ENCODE results near the gene CCDC24. TPM values are rescaled to one million over a fixed set of nuclear protein-coding genes. Genes with fewer than 3 reads are reported as not detected.

The CCDC24 gene
- total RNA-seq, 1 experiment from 2014 or later = 11.8 TPM

- H3K9ac ChIP-seq (ENCODE audit: extremely low read depth, insufficient read length, low read length) = no peak overlapping the region
Observed at GRCh38 chr1:43997295-43997999, 6.0 kb downstream of the CCDC24 start.

More at GRCh38 chr1:43997295-43997999, 6.0 kb downstream of the CCDC24 start:
- no peak overlapping the region; the same call in 1 of the 2 replicates for H3K14ac ChIP-seq (ENCODE audit: insufficient read depth, low read length)
- no peaks in the 10 kb centered on the region for H3K79me2 ChIP-seq (ENCODE audit: insufficient read depth, low read length)
- H3K27me3 ChIP-seq (ENCODE audit: insufficient read depth, low read length) = no peaks in the 10 kb centered on the region
- H3K56ac ChIP-seq (ENCODE audit: insufficient read length, low read depth, low read length) = no peak overlapping the region
- no peak overlapping the region for H3K4ac ChIP-seq (ENCODE audit: low read depth, low read length)
- no peak overlapping the region for H2BK5ac ChIP-seq (ENCODE audit: insufficient read length, low read length)
- H3K18ac ChIP-seq (ENCODE audit: insufficient read length, low read depth, low read length) = no peak overlapping the region
- no peak for DNase-seq
- no peak overlapping the region for H4K5ac ChIP-seq (ENCODE audit: insufficient read length, low read depth, low read length)
- no peak overlapping the region for H4K8ac ChIP-seq (replicated peaks; ENCODE audit: insufficient read length, low read depth, low read length)
- no CpG with 5 or more reads among the region's 22 CpGs for WGBS (ENCODE audit: extremely low coverage, insufficient read length, low lambda C conversion rate)
- no peak overlapping the region for H2BK15ac ChIP-seq (ENCODE audit: low read depth, low read length)
- no peak overlapping the region for H3K4me2 ChIP-seq (ENCODE audit: insufficient read depth, insufficient read length, low read length)
- no peaks in the 10 kb centered on the region for H3K23me2 ChIP-seq (ENCODE audit: insufficient read length, low read depth, low read length, poor library complexity, severe bottlenecking)
- Mint-ChIP-seq H3K27ac (no peak overlapping the region), H3K4me1 (peaks cover 9 to 20% of the 10 kb centered on the region in 2 experiments; a peak in 3 of 4 replicates), H3K4me3 (no peak overlapping the region), H3K27me3 (ENCODE audit: low read depth) (peaks cover 2% of the 10 kb centered on the region), H3K36me3 (ENCODE audit: insufficient read depth in 1 of 3, low read depth in 3 of 3) (peaks cover 10 to 36% (median 27%) of the 10 kb centered on the region in 3 experiments; a peak in 6 of 7 replicates), H3K9me3 (no peaks in the 10 kb centered on the region)
- H4K91ac ChIP-seq (ENCODE audit: insufficient read length, low read depth, low read length) = no peak overlapping the region
- H2BK120ac ChIP-seq (ENCODE audit: low read depth, low read length, poor library complexity, severe bottlenecking) = no peak overlapping the region
- no peak overlapping the region for H2BK20ac ChIP-seq (ENCODE audit: low read depth, low read length, poor library complexity, severe bottlenecking)
- no peaks in the 10 kb centered on the region for H3K9me3 ChIP-seq (ENCODE audit: control insufficient read depth, low read depth, low read length)
- H3K27ac ChIP-seq (ENCODE audit: insufficient read length, low read depth, low read length) = no peak overlapping the region
- no peaks in the 10 kb centered on the region for H3K4me1 ChIP-seq (ENCODE audit: insufficient read depth, low read length)
- no peak overlapping the region for H2AK5ac ChIP-seq (ENCODE audit: insufficient read length, low read length)
- no peak for TF ChIP-seq CTCF (conservative IDR thresholded peaks at IDR 0.05)
- H4K20me1 ChIP-seq (ENCODE audit: control insufficient read depth, insufficient read depth, insufficient read length) = no peaks in the 10 kb centered on the region
- no peak overlapping the region for H2BK12ac ChIP-seq (ENCODE audit: insufficient read length, low read depth, low read length)
- H3T11ph ChIP-seq (ENCODE audit: low read length) = no peak overlapping the region
- no peak overlapping the region for H2AFZ ChIP-seq (ENCODE audit: low read length)
- H3K79me1 ChIP-seq (ENCODE audit: insufficient read depth, low read depth, low read length, poor library complexity, severe bottlenecking) = no peaks in the 10 kb centered on the region
- H3K23ac ChIP-seq (ENCODE audit: insufficient read length, low read depth, low read length) = no peak overlapping the region

Measured in H9 (cell line).